Chondrocyte (in vitro differentiated cells): ENCODE results near the gene CXXC5. TPM values are rescaled to one million over a fixed set of nuclear protein-coding genes. Genes with fewer than 3 reads are reported as not detected.

Experiments
- DNase-seq: peaks from one replicate; pipeline ENCODE4 v3.0.0; 2021; ENCODE audit warnings: mixed read lengths, low spot score
- H3K27ac Mint-ChIP-seq: one replicate; pipeline ENCODE4 v1.8.0; 2021; ENCODE audit warnings: mild to moderate bottlenecking, moderate library complexity, mixed read lengths; ENCODE audit not compliant: unreplicated experiment
- H3K27me3 Mint-ChIP-seq: 2 replicates; pipeline ENCODE4 v1.8.0; 2021; ENCODE audit warnings: low read depth, mixed read lengths
- H3K36me3 Mint-ChIP-seq: 2 replicates; pipeline ENCODE4 v1.8.0; 2021; ENCODE audit warnings: low read depth, mixed read lengths
- H3K4me1 Mint-ChIP-seq: 2 replicates; pipeline ENCODE4 v1.8.0; 2021; ENCODE audit warnings: low read depth, mild to moderate bottlenecking, mixed read lengths
- H3K4me3 Mint-ChIP-seq: one replicate; pipeline ENCODE4 v1.8.0; 2021; ENCODE audit warnings: mild to moderate bottlenecking, moderate library complexity, mixed read lengths; ENCODE audit not compliant: unreplicated experiment
- H3K9me3 Mint-ChIP-seq: 2 replicates; pipeline ENCODE4 v1.8.0; 2021; ENCODE audit warnings: low read depth, mixed read lengths
- CTCF ChIP-seq: fragments of 200-600 bp; sonication (generic); IDR thresholded peaks from 2 replicates; pipeline ENCODE4 v1.5.0; 2021; ENCODE audit warnings: antibody characterized with exemption, mild to moderate bottlenecking, moderate library complexity
- total RNA-seq: library from RNA; stranded (reverse); gene quantifications from 3 replicates; pipeline ENCODE4 v1.2.1, GENCODE V29; 2021

The CXXC5 gene
- total RNA-seq, 1 donor from 2014 or later, result 144 TPM

DNA sequence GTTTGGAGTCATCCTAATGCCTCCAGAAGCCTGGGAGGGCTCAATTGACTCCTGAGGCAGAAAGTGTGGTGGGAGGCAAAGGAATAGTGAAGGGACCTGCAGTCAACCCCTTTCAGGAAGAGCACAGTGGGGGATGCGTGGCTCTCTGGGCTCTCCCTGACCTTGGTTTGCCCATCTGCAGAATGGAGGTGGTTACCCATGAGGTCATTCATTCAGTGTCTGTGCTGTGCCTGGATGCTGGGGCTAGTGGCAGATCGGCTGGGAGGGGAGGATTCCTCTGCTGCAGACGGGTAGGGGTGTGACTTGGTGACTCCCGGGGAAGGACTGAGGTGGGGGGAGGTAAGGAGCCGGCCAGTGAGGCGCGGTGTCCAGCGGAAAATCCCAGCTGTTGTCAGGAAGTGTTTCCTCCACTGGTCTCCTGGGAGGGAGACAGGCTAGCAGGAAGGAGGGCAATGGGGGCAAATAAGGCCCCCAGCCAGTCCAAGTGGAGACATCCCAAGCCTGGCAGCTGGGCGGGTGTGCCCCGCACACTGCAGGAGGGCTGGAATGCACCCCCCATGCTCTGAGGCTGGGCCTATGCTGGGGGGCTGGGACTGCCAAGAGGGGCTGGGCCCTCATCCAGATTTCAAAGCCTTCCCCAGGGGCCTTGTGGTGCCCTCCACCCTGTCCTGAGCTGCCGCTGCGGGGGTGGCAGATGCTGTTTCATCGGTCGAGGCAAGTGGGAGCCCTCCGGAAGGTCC is 10.9 kb downstream of the CXXC5 start:
- no peaks in the 10 kb centered on the region for H3K9me3 Mint-ChIP-seq
- H3K27me3 Mint-ChIP-seq, result no peaks in the 10 kb centered on the region
- no peak for DNase-seq
- H3K36me3 Mint-ChIP-seq, result no peaks in the 10 kb centered on the region
- peak overlapping the region; percentile 99 for H3K27ac Mint-ChIP-seq
- TF ChIP-seq CTCF, result no peak
- H3K4me3 Mint-ChIP-seq, result peak overlapping the region; percentile 67
- H3K4me1 Mint-ChIP-seq, result peaks cover 93% of the 10 kb centered on the region

DNA sequence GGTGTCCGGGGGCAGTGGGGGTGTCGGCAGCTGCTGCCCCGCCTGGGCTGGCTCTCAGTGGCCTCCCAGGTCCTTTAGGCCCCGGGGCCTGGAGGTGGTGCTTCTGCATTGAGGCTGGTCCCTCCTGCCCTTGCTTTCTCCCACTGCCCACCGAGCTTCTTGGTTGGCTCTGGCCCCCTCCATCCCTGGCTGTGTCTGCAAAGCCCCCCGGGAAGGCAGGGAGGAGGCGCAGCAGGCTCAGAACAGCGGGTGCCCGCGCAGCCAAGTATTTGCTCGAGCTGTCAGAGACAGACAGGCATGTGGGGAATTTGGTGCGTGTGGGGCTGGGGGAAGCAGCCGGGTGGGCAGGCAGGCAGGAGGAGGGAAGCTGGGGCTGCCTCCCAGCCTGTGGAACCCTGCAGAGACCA is 11.5 kb downstream of the CXXC5 start:
- Mint-ChIP-seq H3K27me3 (no peaks in the 10 kb centered on the region), H3K36me3 (no peaks in the 10 kb centered on the region), H3K27ac (peak overlapping the region; percentile 99), H3K4me3 (peak overlapping the region; percentile 66), H3K9me3 (no peaks in the 10 kb centered on the region), H3K4me1 (peaks cover 93% of the 10 kb centered on the region)
- DNase-seq, result peak; percentile 96
- no peak for TF ChIP-seq CTCF

GRCh38 chr5:139660105-139660922 is 12.2 kb downstream of the CXXC5 start:
- H3K27me3 Mint-ChIP-seq, result no peaks in the 10 kb centered on the region
- H3K27ac Mint-ChIP-seq, result peak overlapping the region; percentile 97
- no peak for DNase-seq
- H3K9me3 Mint-ChIP-seq, result no peaks in the 10 kb centered on the region
- peaks cover 90% of the 10 kb centered on the region for H3K4me1 Mint-ChIP-seq
- H3K4me3 Mint-ChIP-seq, result peak overlapping the region; percentile 66
- TF ChIP-seq CTCF, result no peak
- H3K36me3 Mint-ChIP-seq, result no peaks in the 10 kb centered on the region

- peak overlapping the region; percentile 99 for H3K27ac Mint-ChIP-seq
- H3K4me3 Mint-ChIP-seq, result peak overlapping the region; percentile 42
- H3K4me1 Mint-ChIP-seq, result peaks cover 90% of the 10 kb centered on the region
These were observed 13.0 kb downstream of the CXXC5 start for GRCh38 chr5:139660923-139661814.

More at GRCh38 chr5:139660923-139661814, 13.0 kb downstream of the CXXC5 start:
- H3K27me3 Mint-ChIP-seq, result no peaks in the 10 kb centered on the region
- no peaks in the 10 kb centered on the region for H3K36me3 Mint-ChIP-seq
- no peak for TF ChIP-seq CTCF
- H3K9me3 Mint-ChIP-seq, result no peaks in the 10 kb centered on the region
- peak; percentile 97 for DNase-seq
